NCI-H524 (cell line): Measurements from ENCODE around the gene MCM8.
"Not testable (repeated sequence)": the region's sequence is repeated elsewhere in the genome, so short reads cannot be mapped to it uniquely, and the experiment has no call there.

ENCODE experiments used
- DNase-seq, 2 experiments: peaks; one replicate each; lab custom pipeline; 2025; lab: John Stamatoyannopoulos, UW

Gene MCM8

GRCh38 chr20:6006603-6006949 lies 56.1 kb downstream of the MCM8 start:
- peak in 1 of 2 experiments; percentile 38 for DNase-seq

- DNase-seq = peak in 1 of 2 experiments; percentile 15
Measured at GRCh38 chr20:6007094-6007528, 56.7 kb downstream of the MCM8 start.

GRCh38 chr20:6007529-6008103 lies 57.2 kb downstream of the MCM8 start:
- no peak for DNase-seq

- no peak for DNase-seq
Measured at GRCh38 chr20:6008254-6008653, 57.8 kb downstream of the MCM8 start.

GRCh38 chr20:6012179-6012578 lies 61.7 kb downstream of the MCM8 start:
- no peak for DNase-seq

GRCh38 chr20:6014017-6014416 lies 63.6 kb downstream of the MCM8 start:
- DNase-seq = no peak

- no peak for DNase-seq
Measured at GRCh38 chr20:6014957-6015356, 64.5 kb downstream of the MCM8 start.

GRCh38 chr20:6017467-6017866 lies 67.0 kb downstream of the MCM8 start:
- no peak for DNase-seq

GRCh38 chr20:6017880-6018279 lies 67.4 kb downstream of the MCM8 start:
- no peak for DNase-seq

- DNase-seq = no peak
Measured at GRCh38 chr20:6024768-6025167, 74.3 kb downstream of the MCM8 start.

GRCh38 chr20:6026051-6026450 lies 75.6 kb downstream of the MCM8 start:
- DNase-seq = no peak

- DNase-seq = no peak
Measured at GRCh38 chr20:6028818-6029217, 78.4 kb downstream of the MCM8 start.

- DNase-seq = no peak
Measured at GRCh38 chr20:6029538-6029937, 79.1 kb downstream of the MCM8 start.

- DNase-seq = no peak
Measured at GRCh38 chr20:6030453-6031080, 80.1 kb downstream of the MCM8 start.

- not testable (repeated sequence) for DNase-seq
Measured at GRCh38 chr20:6032907-6033306, 82.5 kb downstream of the MCM8 start.

- no peak for DNase-seq
Measured at GRCh38 chr20:6034134-6034969, 83.9 kb downstream of the MCM8 start.

- DNase-seq = no peak
Measured at GRCh38 chr20:6036213-6036612, 85.8 kb downstream of the MCM8 start.

- DNase-seq = no peak
Measured at GRCh38 chr20:6037082-6037481, 86.6 kb downstream of the MCM8 start.

GRCh38 chr20:6038256-6038655 lies 87.8 kb downstream of the MCM8 start:
- no peak for DNase-seq

- no peak for DNase-seq
Measured at GRCh38 chr20:6039766-6040165, 89.3 kb downstream of the MCM8 start.

- DNase-seq = no peak
Measured at GRCh38 chr20:6040540-6040939, 90.1 kb downstream of the MCM8 start.

GRCh38 chr20:6040958-6041807 lies 90.7 kb downstream of the MCM8 start:
- DNase-seq = no peak
